ENCODE results near the gene HSF5.
"Not testable (repeated sequence)": the region's sequence is repeated elsewhere in the genome, so short reads cannot be mapped to it uniquely, and the experiment has no call there.

- not testable (repeated sequence) for TF ChIP-seq POLR2AphosphoS5 (IDR thresholded peaks at IDR 0.05; ENCODE audit: borderline replicate concordance, low read depth, low read length); EZH2 (IDR thresholded peaks at IDR 0.05)
Observed at GRCh38 chr17:58481798-58482197, 6.4 kb downstream of the HSF5 start.

Data from SK-N-MC (cell line).